Vagina (tissue), 2 donors: ENCODE measurements around the gene KICS2. TPM values are rescaled to one million over a fixed set of nuclear protein-coding genes. Genes with fewer than 3 reads are reported as not detected.
A peak's percentile ranks its signal among the peaks of the same experiment; 100 is the strongest.

Experiments used
- DNase-seq, 2 donors: peaks; one replicate each; pipeline ENCODE4 v3.0.0-alpha.2; 2017; ENCODE audit errors: extremely low spot score in 2 of 2
- H3K27ac ChIP-seq: fragments of 200-600 bp; sonication (generic); one replicate; pipeline ENCODE4 v1.5.1; 2019
- H3K27me3 ChIP-seq: fragments of 200-600 bp; sonication (generic); one replicate; pipeline ENCODE4 v1.5.1; 2019
- H3K36me3 ChIP-seq, 2 donors: fragments of 200-600 bp; sonication (generic); one replicate each; pipeline ENCODE4 v1.5.1; 2017 to 2019
- H3K4me1 ChIP-seq: fragments of 200-600 bp; sonication (generic); one replicate; pipeline ENCODE4 v1.5.1; 2019
- H3K4me3 ChIP-seq, 2 donors: fragments of 200-600 bp; sonication (generic); 1 replicate in 1 of 2; 2 replicates in 1 of 2; pipeline ENCODE4 v1.5.1; 2016 to 2019
- H3K9me3 ChIP-seq: fragments of 200-600 bp; sonication (generic); one replicate; pipeline ENCODE4 v1.5.1; 2019
- POLR2A ChIP-seq, 2 donors: fragments of 450-650 bp; IDR thresholded peaks; one replicate each; pipeline ENCODE4 v1.6.1; 2017; ENCODE audit warnings: antibody characterized with exemption in 2 of 2, mild to moderate bottlenecking in 2 of 2, moderate library complexity in 2 of 2
- POLR2AphosphoS5 ChIP-seq, 2 donors: sonication (generic); formaldehyde crosslinking; IDR thresholded peaks; one replicate each; pipeline ENCODE4 v1.9.0; 2017; ENCODE audit warnings: antibody characterized with exemption in 2 of 2, mild to moderate bottlenecking in 2 of 2, low read depth in 1 of 2; ENCODE audit not compliant: insufficient read depth in 1 of 2
- intact Hi-C: fragments of 100-400 bp; cut with DNase I; formaldehyde crosslinking; loops from one replicate; pipeline ENCODE4 v1.15.1; 2023
- total RNA-seq: library from RNA; depleted of rRNA; stranded (reverse); fragments of >200 nt; gene quantifications from one replicate; pipeline ENCODE4 v1.2.3, GENCODE V29; 2016
- TF ChIP-seq, protein P1 (sequence below), 3 experiments: fragments of 450-650 bp in 2 of 3; fragments of 200-600 bp in 1 of 3; sonication (generic) in 1 of 3; IDR thresholded peaks; one replicate each; pipeline ENCODE4 v1.5.1; 2017 to 2019; ENCODE audit warnings: antibody characterized with exemption in 3 of 3, mild to moderate bottlenecking in 2 of 3, moderate library complexity in 2 of 3

KICS2 gene
- total RNA-seq, 1 donor from 2014 or later, result 9.6 TPM

DNA sequence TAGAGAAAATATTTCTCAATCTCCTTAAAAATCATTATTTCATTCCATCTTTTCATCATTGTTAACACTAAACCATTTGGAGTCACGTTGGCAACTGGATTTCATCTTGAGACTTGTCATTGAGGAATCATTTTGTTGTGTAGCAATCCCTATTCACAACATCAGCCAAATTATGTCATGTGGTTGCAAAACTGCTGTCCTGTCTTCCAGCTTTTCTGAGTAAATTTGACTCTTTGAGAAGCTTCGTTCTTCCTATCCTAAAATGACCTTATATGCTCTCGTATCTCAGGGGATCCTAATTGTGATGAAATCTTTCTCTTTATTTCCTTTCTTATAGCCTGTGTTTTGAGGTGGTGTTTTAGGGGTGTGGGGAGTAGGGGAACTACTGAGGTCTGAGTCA is 30.6 kb upstream of the KICS2 start:
- no peaks in the 10 kb centered on the region for H3K36me3 ChIP-seq
- intact Hi-C loops, result loop anchor here (2.0 kb wide), 1 partner anchor 410 kb away; no protein-coding TSS in a partner anchor

DNA sequence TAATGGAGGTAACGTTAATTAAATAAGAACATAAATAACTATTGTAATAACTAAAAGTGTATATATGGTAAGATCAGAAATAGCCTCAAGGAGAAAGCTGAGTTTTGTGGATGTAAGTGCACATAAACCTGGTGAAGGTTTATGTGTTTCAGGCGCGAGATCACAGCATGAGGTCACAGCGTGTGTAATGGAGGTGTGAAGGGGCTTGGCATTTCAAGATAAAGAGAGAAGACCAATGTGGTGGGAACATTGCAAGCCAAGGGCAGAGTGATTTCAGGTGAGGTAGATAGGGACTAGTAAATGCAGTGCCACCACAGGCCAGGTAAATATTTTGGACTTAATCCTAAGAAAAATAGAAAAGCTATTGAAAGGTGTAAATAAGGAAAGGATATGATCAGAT is 21.7 kb upstream of the KICS2 start:
- intact Hi-C loops, result no loop called here
- no peak overlapping the region for H3K27ac ChIP-seq
- no peak for TF ChIP-seq POLR2AphosphoS5 (IDR thresholded peaks at IDR 0.05; ENCODE audit: insufficient read depth in 1 of 2, low read depth in 1 of 2)
- no peaks in the 10 kb centered on the region for H3K9me3 ChIP-seq
- H3K36me3 ChIP-seq, result no peaks in the 10 kb centered on the region
- H3K4me1 ChIP-seq, result peaks cover 6% of the 10 kb centered on the region
- H3K4me3 ChIP-seq, result no peak overlapping the region
- H3K27me3 ChIP-seq, result no peaks in the 10 kb centered on the region
- no peak for DNase-seq

More for the DNA sequence above, 30.6 kb upstream of the KICS2 start:
- H3K27me3 ChIP-seq, result no peaks in the 10 kb centered on the region
- no peak overlapping the region for H3K4me3 ChIP-seq
- no peaks in the 10 kb centered on the region for H3K4me1 ChIP-seq
- H3K9me3 ChIP-seq, result no peaks in the 10 kb centered on the region
- peak in 1 of 2 donors; percentile 50 for TF ChIP-seq POLR2AphosphoS5 (IDR thresholded peaks at IDR 0.05; ENCODE audit: insufficient read depth in 1 of 2, low read depth in 1 of 2)
- no peak for TF ChIP-seq POLR2A (IDR thresholded peaks at IDR 0.05)
- TF ChIP-seq, protein P1, sequence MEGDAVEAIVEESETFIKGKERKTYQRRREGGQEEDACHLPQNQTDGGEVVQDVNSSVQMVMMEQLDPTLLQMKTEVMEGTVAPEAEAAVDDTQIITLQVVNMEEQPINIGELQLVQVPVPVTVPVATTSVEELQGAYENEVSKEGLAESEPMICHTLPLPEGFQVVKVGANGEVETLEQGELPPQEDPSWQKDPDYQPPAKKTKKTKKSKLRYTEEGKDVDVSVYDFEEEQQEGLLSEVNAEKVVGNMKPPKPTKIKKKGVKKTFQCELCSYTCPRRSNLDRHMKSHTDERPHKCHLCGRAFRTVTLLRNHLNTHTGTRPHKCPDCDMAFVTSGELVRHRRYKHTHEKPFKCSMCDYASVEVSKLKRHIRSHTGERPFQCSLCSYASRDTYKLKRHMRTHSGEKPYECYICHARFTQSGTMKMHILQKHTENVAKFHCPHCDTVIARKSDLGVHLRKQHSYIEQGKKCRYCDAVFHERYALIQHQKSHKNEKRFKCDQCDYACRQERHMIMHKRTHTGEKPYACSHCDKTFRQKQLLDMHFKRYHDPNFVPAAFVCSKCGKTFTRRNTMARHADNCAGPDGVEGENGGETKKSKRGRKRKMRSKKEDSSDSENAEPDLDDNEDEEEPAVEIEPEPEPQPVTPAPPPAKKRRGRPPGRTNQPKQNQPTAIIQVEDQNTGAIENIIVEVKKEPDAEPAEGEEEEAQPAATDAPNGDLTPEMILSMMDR (IDR thresholded peaks at IDR 0.05), result no peak
- DNase-seq, result no peak
- peak overlapping the region; percentile 22 for H3K27ac ChIP-seq

DNA sequence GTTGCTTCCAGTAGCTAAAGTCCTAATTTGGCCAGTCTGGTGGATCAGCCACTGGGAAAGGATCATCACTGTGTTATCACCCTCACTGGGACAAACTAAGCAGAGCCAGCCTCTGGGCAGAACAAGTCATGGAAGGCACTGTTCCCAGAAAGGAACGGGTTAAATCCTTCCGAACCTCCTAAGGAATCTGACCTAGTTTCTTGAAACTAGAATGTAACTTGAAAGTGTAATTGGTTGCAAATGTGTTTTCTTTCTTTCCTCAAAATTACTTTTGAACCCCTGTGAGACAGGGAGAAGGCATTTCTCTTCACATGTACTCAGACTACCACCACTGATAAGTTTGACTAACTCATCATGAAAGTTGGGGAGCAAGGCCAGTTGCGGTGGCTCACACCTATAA is 18.7 kb upstream of the KICS2 start:
- no peak overlapping the region for H3K4me3 ChIP-seq
- no peaks in the 10 kb centered on the region for H3K36me3 ChIP-seq
- peaks cover 6% of the 10 kb centered on the region for H3K4me1 ChIP-seq
- H3K9me3 ChIP-seq, result no peaks in the 10 kb centered on the region
- DNase-seq, result no peak
- intact Hi-C loops, result no loop called here
- H3K27me3 ChIP-seq, result no peaks in the 10 kb centered on the region
- H3K27ac ChIP-seq, result no peak overlapping the region
- no peak for TF ChIP-seq POLR2AphosphoS5 (IDR thresholded peaks at IDR 0.05; ENCODE audit: insufficient read depth in 1 of 2, low read depth in 1 of 2)
- TF ChIP-seq, protein P1 (IDR thresholded peaks at IDR 0.05), result no peak
- no peak for TF ChIP-seq POLR2A (IDR thresholded peaks at IDR 0.05)

GRCh38 chr12:64237382-64237781 is 15.3 kb upstream of the KICS2 start:
- Histone ChIP-seq H3K27me3 (no peaks in the 10 kb centered on the region), H3K36me3 (no peaks in the 10 kb centered on the region), H3K27ac (no peak overlapping the region), H3K9me3 (no peaks in the 10 kb centered on the region), H3K4me3 (no peak overlapping the region), H3K4me1 (peaks cover 6% of the 10 kb centered on the region)
- DNase-seq, result no peak
- TF ChIP-seq, protein P1 (IDR thresholded peaks at IDR 0.05), result no peak
- TF ChIP-seq POLR2A (IDR thresholded peaks at IDR 0.05) (no peak), POLR2AphosphoS5 (IDR thresholded peaks at IDR 0.05; ENCODE audit: insufficient read depth in 1 of 2, low read depth in 1 of 2) (no peak)
- intact Hi-C loops, result no loop called here

- H3K9me3 ChIP-seq, result no peaks in the 10 kb centered on the region
- intact Hi-C loops, result no loop called here
- no peaks in the 10 kb centered on the region for H3K27me3 ChIP-seq
- TF ChIP-seq, protein P1 (IDR thresholded peaks at IDR 0.05), result no peak
- TF ChIP-seq POLR2AphosphoS5 (IDR thresholded peaks at IDR 0.05; ENCODE audit: insufficient read depth in 1 of 2, low read depth in 1 of 2), result no peak
- no peak for TF ChIP-seq POLR2A (IDR thresholded peaks at IDR 0.05)
- H3K4me3 ChIP-seq, result no peak overlapping the region
- no peak for DNase-seq
- H3K27ac ChIP-seq, result no peak overlapping the region
- H3K36me3 ChIP-seq, result no peaks in the 10 kb centered on the region
- H3K4me1 ChIP-seq, result peaks cover 6% of the 10 kb centered on the region
Observed at GRCh38 chr12:64236549-64236948, 14.5 kb upstream of the KICS2 start.
